PFSK-1 (cell line): ENCODE data around the gene KCNQ1.

Experiments
- POLR2AphosphoS5 ChIP-seq: IDR thresholded peaks from 2 replicates; pipeline ENCODE4 v1.6.1; 2012; ENCODE audit warnings: low read depth, mild to moderate bottlenecking, control low read depth, low read length, moderate library complexity
- SIN3A ChIP-seq: IDR thresholded peaks from 2 replicates; pipeline ENCODE4 v1.6.1; 2012; ENCODE audit warnings: mild to moderate bottlenecking, low read length, moderate library complexity, borderline replicate concordance; ENCODE audit not compliant: insufficient read depth
- TF ChIP-seq, protein P1 (sequence below), 2 experiments: IDR thresholded peaks; 2 replicates each; pipeline versions ENCODE4 v1.6.1 to v1.8.0; 2011 to 2012; ENCODE audit warnings: low read depth in 2 of 2, low read length in 2 of 2, control low read depth in 1 of 2, inconsistent platforms in 1 of 2, mild to moderate bottlenecking in 1 of 2, moderate library complexity in 1 of 2; ENCODE audit not compliant: insufficient read depth in 1 of 2

DNA sequence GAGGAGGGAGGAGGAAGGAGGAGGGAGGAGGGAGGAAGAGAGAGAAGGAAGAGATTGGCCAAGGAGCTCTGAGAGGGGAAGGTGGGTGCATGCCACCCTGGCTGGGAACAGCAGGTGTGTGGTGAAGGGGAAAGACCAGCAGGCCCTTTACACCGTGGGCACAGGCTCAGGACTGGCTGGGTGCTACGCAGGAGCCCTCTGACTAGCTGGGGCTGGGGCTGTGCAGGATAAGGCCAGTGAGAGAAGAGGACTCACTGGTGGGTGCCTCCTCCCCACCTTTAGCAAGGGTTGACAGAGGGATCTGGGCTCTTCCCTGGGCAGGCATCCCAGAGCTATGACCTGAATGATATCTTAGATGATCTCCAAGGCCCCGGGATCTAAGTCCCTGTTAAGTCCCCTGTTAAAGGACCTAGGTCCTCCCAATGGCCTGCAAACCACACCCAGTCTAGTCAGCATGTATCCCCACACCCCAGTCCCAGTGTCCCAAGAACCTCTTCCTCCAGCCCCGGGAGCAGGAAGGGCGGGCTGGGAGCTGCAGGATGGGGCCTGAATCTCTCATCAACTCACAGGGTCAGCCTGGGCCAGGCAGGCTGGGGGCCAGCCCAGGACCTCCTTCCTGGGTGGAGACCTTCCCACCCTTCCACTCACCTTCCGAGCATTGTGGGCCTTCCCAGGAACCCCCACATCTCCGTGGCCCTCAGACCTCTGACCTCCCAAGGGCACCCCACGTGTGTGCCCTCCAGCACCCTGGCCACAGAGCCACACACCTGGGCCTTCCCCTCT lies 385.4 kb downstream of the KCNQ1 start:
- no peak for TF ChIP-seq SIN3A
- TF ChIP-seq POLR2AphosphoS5 = no peak
- TF ChIP-seq, protein P1, sequence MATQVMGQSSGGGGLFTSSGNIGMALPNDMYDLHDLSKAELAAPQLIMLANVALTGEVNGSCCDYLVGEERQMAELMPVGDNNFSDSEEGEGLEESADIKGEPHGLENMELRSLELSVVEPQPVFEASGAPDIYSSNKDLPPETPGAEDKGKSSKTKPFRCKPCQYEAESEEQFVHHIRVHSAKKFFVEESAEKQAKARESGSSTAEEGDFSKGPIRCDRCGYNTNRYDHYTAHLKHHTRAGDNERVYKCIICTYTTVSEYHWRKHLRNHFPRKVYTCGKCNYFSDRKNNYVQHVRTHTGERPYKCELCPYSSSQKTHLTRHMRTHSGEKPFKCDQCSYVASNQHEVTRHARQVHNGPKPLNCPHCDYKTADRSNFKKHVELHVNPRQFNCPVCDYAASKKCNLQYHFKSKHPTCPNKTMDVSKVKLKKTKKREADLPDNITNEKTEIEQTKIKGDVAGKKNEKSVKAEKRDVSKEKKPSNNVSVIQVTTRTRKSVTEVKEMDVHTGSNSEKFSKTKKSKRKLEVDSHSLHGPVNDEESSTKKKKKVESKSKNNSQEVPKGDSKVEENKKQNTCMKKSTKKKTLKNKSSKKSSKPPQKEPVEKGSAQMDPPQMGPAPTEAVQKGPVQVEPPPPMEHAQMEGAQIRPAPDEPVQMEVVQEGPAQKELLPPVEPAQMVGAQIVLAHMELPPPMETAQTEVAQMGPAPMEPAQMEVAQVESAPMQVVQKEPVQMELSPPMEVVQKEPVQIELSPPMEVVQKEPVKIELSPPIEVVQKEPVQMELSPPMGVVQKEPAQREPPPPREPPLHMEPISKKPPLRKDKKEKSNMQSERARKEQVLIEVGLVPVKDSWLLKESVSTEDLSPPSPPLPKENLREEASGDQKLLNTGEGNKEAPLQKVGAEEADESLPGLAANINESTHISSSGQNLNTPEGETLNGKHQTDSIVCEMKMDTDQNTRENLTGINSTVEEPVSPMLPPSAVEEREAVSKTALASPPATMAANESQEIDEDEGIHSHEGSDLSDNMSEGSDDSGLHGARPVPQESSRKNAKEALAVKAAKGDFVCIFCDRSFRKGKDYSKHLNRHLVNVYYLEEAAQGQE (IDR thresholded peaks at IDR 0.05; ENCODE audit: insufficient read depth in 1 of 2, low read depth in 2 of 2, low read length in 2 of 2) = no peak
